Retinal pigment epithelial cell (primary cell): ENCODE measurements around the gene LY9.
A peak's percentile ranks its signal among the peaks of the same experiment; 100 is the strongest.

Experiments
- DNase-seq: peaks from one replicate; pipeline ENCODE4 v3.0.0-alpha.2; 2010; ENCODE audit warnings: low read depth
- H3K4me3 ChIP-seq: 2 replicates; pipeline ENCODE4 v1.5.1; 2011; ENCODE audit warnings: mild to moderate bottlenecking, low read length, control low read depth, moderate library complexity
- CTCF ChIP-seq: conservative IDR thresholded peaks from 2 replicates; pipeline ENCODE4 v1.5.1; 2011; ENCODE audit warnings: low read depth, low read length, control low read depth, inconsistent platforms

The LY9 gene

GRCh38 chr1:160774886-160775719, 20.9 kb upstream of the LY9 start:
- DNase-seq: no peak
- TF ChIP-seq CTCF: no peak
- no peak overlapping the region for H3K4me3 ChIP-seq

GRCh38 chr1:160776178-160776577, 19.8 kb upstream of the LY9 start:
- no peak for DNase-seq
- TF ChIP-seq CTCF: no peak
- no peak overlapping the region for H3K4me3 ChIP-seq

DNA sequence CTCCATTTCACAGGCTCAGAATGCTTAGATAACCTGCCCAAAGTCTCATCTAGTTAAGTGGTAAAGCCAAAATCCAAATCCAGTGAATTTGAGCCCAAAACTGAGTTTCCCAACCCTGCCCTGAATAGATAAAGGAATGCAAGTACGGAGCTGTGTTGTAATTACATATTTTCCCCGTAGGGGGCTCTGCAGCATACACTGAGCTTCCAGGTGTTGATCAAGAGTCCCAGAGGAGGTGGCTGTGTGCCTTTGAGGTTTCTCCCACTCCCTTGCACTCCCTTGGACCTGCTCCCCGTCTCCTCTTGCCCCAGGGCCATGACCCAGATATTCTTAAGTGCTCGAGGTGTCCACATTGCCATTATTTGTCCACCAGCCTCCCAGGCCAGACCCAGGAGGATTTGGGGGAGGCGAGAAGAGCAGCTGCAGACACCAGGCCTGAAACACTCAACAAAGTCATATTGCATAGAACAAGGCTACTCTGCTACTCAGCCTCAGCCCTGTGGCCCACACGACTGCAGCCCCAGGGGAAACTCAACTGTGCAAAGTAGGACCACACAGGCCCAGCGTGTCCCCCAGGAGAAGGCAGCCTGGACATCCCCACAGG, 18.4 kb upstream of the LY9 start:
- no peak for DNase-seq
- no peak overlapping the region for H3K4me3 ChIP-seq
- TF ChIP-seq CTCF: peak; percentile 54

DNA sequence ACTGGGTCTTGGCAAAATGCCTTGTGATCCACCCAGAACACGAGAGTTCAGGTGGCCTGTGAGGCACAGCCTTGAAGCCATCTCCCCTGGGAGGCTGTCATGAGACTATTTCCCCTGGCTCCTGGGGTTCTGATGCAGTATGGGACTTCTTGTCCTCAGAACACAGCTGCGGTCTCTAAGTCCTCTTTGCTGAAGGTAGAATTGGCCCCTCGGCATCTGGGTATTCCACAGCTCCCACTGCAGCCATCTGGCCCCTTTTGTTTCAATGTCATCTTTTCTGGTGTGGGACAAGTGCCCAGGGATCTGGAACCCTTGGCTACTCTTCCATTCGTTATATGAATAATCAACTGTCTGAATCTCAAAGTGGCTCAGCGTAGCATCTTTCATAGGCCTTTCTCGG, 17.0 kb upstream of the LY9 start:
- no peak overlapping the region for H3K4me3 ChIP-seq
- DNase-seq: no peak
- no peak for TF ChIP-seq CTCF

DNA sequence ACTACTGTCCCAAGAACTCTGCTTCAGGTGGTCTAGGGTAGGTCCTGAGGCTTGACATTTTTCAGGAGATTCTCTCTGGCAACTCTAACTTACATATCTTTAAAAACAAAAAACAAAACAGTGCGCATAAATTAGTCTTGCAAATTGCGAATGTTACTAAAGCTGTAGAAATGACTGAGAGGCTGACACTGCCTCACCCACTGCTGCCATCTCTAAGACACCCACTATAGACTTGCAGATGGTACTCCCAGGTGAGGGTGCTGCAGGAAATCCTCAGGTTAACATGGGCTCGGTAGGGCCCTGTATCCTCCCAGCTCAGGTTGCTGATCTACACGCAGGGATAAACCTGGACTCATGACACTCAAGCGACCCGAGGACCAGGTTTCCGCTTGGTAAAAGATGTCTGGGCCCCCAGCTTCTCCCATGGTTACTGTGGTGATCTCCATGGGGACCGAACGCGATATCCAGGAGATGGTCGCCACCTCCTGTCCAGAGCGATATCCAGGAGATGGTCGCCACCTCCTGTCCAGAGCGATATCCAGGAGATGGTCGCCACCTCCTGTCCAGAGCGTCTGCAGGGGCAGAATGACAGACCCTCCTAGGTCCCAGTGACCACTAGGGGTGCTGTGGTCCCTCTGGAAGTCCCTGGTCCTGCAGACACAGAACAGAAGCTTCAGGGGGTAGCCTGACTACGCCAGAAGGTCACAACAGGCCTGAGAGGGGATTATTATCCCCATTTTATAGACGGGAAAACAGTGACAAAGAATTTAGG, 16.2 kb upstream of the LY9 start:
- DNase-seq: no peak

DNA sequence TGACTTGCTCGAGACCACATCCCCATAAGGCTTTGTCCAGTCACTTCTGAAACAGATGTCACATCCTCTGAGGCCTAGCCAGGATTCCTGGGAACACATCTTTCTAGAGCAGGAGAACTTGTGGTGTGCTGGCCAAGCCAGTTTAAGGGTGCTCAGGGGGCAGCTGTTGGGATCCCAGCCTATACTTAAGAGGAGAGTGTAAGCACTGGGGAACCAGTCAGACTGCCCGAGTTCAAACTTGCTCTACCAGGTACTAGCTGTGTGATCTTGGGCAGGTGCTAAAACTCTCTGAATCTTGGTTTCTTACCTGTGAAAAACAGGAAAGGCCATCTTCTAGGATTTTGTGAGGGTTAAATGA, 15.6 kb upstream of the LY9 start:
- no peak for TF ChIP-seq CTCF
- no peak for DNase-seq
- H3K4me3 ChIP-seq: no peak overlapping the region

More for the DNA sequence above, 16.2 kb upstream of the LY9 start:
- peak; percentile 47 for TF ChIP-seq CTCF
- H3K4me3 ChIP-seq: no peak overlapping the region
